TTC549 (cell line): ENCODE data around the gene SLC26A3.

Experiments
- FAIRE-seq: peaks from 2 replicates; lab custom pipeline; 2012; peaks lifted over from hg19 to GRCh38; lab: Jason Lieb, UNC

The SLC26A3 gene

DNA sequence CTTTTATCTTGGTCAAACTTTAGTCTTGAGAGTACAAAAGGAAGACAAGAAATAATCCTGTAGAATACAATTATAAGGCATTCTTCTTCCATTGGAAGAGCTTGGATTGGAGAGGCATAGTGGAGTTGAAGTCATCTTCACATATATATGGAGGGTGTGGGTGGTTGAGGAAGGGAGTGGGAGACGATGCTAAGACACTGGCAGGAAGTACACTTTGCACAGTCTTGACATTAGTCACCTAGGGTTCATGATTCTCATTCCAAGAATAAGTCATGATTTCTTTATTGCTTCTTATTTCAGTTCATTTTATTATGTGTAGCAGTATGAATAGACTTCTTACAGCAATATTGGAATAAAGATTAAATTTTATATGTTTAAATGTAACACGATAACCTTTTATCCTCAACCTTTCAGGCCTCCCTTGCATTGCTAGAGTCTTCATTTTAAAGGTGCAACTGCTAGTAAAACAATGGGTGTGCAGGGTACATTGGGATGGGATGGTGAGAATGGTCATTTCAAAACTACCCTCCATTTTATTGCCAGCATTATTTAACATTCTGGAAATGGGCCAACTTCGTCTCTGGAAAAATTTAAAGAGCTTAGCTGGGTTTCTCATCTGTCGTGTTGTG is 12.3 kb upstream of the SLC26A3 start:
- FAIRE-seq = no peak

DNA sequence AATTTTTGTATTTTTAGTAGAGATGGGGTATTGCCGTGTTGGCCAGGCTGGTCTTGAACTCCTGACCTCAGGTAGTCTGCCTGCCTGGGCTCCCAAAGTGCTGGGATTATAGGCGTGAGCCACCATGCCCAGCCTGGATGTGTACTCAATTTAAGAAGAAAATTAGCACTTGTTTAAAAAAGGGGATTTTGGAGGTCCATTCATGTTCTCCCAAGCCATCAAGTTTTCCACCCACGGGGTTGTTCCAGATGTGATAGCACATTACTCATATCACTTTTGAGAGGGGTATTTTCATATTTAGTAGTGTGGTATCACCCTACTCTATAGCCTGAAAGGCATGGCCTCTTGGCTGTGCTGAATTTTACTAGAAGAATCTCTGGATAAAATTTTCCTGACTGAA is 10.5 kb upstream of the SLC26A3 start:
- no peak for FAIRE-seq

DNA sequence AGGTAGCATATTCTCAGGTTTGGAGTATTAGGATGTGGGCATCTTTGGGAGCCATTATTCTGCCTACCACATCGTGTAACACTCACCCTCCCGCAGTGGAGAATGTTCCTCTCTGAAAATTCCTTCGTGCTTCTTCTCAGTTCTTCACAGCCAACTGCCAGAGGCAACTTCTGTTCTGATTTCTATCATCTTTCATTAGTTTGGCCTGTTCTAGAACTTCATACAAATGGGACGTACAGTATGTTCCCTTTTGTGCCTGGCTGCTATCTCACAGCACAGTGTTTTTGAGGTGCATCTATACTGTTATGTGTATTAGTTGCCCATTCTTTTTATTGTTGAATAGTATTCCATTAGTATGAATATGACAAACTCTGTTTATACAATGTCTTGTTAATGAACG is 8.9 kb upstream of the SLC26A3 start:
- FAIRE-seq = no peak

DNA sequence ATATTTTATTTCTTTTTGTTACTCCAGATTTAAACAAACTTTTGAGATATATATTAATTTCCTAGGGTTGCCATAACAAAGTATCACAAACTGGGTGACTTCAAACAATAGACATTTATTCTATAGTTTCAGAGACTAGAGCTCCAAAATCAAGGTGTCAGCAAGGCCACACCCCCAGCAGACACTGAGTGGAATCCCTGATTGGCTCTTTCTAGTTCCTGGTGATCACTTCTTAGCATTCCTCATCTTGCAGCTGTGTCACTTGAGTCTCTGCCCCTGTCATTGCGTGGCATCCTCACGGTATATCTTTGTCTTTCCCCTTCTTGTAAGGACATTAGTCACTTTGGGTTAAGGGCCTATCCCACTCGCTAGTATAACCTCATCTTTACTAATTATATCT is 7.6 kb upstream of the SLC26A3 start:
- no peak for FAIRE-seq

DNA sequence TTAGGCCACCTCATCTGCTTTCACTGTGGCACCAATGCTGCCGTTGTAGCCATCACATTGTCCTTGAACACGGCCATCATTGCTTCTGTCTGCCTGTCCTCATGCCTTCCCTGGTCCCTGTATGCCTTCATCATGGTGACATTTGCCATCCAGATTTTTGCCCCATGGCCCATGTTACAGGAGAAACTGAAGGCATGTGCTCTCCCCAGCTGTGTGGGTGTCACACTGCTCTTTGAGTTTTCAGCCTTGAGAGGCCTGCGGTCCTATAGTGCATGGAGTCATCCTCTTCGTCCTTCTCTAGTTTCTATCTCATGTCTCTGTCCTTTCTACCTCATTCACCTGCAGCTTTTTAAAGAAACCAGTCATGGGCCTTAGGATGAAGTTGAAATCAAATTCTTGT is 6.2 kb upstream of the SLC26A3 start:
- no peak for FAIRE-seq

DNA sequence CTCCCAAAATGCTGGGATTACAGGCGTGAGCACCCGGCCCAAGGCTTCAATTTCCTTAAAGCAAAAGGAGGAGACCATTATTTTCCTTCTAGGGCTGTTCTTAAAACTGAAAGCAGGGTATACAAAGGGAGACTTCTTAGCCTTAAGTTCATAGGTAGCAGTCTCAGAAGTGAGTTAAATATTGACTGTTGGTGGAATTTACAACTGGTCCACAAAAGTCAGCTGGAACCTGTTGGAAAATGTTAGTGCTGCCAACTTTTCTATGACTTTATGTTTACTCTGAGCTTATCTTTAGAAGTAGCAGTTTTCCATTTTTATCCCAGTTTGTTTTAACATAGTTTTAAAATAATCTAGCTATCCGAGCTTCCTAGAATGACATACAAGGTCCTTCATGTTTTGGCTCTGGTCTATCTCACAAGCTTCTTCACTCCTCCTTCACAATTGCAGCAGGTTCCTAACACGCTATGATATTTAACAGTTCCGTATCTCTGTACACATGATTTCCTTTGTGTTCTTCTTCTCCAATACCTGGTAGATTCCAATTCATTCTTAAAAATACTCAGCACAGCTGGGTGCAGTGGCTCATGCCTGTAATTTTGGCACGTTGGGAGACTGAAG is 3.3 kb downstream of the SLC26A3 start:
- FAIRE-seq = no peak

DNA sequence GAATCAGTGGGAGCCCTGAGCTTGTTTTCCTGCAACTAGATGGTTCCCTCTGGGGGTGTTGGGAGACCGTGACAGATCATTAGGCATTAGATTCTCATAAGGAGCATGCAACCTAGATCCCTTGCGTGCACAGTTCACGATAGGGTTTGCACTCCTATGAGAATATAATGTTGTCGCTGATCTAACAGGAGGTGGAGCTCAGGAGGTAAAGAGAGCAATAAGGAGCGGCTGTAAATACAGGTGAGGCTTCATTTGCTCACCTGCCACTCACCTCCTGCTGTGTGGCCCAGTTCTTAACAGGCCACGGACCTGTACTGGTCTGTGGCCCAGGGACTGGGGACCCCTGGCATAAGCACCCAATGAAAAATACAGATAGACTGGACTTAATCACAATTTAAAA is 10.7 kb downstream of the SLC26A3 start:
- no peak for FAIRE-seq

DNA sequence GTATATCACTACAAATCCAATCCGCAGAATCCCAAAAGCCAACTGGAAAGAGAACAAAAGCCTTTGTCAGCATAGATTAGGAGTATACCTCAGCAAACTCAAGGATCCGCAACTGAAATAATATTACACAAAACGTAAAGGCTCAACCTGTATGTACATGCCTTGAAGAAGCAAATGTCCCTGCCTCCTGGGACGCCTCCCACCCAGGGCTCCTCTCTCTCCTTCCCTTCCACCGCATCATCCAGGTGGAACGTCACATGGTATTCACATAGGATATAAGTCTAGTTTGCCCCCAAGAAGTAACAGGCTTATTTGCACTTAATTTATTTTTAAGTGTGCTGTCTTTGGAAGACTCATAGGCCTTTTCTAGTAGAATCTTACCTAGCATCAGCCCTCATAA is 13.4 kb downstream of the SLC26A3 start:
- FAIRE-seq = no peak

DNA sequence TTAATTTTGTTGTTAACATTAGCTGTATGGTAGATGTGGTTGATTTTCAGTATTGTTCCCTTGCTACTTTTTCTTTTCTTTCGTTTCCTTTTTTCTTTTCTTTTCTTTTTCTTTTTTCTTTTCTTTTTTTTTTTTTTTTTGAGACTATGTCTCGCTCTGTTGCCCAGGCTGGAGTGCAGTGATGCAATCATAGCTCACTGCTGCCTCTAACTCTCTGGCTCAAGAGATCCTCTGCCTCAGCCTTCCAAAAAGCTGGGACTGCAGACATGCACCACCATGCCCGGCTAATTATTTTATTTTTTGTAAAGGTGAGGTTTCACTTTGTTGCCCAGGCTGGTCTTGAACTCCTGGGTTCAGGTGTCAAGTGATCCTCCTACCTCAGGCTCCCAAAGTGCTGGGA is 14.4 kb downstream of the SLC26A3 start:
- no peak for FAIRE-seq

DNA sequence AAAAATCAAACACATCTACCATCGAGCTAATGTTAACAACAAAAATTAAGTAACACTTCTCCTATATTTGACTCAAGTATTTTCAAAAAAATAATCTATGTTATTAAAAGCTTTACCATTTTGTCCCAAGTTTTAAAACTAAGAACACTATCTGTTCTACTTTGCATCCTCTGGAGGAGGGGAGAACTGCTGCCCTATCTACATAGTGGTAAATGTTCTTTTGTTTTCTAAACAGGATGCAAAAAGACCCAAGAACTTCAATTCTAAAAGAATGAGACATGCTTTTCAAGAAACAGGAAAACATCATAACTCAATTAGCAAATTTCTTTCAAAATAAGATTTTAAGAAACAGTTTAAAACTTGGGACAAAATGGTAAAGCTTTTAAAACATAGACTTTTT is 14.8 kb downstream of the SLC26A3 start:
- no peak for FAIRE-seq

DNA sequence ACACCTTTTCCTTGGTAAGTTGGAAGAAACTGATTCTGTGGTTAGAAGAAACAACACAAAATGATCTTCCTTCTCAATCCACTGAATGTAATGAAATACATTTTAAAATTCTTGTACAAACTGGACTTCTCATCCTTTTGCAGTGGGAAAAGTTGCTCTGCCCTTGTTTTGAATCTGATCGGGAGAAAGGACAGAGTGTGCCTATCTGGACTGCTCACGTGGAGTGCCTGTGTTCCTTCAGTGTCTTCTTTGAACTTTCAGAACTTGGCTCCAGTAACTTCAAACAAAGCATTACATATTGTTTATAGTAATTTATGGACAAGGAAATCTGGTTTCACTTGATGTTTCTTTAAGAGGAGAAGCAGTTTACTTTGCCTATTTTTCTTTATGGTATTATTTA is 17.1 kb downstream of the SLC26A3 start:
- no peak for FAIRE-seq

DNA sequence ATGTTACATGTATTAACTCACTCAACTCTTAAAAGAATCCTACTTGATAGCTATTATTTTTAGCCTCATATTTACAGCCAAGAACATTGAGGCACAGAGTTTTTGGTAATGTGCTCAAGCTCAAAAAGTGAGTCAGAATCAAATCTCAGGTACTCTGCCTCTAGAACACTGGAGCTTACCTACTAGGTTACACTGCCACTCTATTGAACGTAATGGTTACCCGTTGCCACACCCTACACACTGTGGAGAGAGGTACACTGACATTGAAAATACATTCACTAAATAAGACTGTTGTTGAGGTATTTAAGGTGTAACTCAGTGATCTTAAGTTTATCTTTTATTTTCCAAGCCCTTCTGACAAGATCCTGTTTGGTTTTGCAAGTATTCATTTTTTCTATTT is 17.9 kb downstream of the SLC26A3 start:
- no peak for FAIRE-seq

DNA sequence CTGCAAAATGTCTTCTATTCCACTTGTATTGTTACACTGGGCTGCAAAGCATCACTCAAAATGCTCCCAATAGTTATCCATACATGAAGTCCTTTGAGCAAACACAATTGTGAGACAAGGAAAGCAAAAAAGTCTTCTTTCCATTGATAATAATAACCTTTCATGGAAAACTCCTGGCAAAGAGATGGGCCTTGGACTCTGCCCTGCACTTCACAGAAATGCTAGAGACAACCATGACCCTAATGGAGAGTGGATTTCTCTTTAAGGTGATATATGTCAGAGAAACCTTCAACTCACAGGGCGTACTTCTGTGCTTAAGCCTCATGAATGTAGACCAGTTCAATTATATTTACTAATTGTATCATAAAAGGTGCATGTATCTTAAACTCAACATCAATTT is 19.4 kb downstream of the SLC26A3 start:
- no peak for FAIRE-seq

DNA sequence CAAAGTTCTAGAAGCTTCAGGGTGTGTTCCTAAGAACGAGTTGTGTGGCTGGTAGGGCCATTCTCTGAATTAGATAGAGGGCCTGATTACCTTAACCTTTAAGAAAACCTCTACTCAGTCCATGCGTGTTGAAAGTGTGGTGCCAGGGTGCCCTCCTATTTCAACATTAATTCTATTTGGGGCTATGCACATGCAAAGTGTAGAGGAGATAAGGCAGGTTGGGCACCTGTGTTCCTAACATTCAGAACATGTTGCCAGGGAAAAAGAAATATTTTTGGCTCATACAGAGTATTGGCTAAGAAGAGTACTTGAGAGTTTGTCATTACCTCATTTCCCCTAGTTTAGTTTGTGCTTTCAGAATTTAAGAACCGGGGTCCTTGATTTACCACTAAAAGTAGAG is 20.6 kb downstream of the SLC26A3 start:
- no peak for FAIRE-seq

DNA sequence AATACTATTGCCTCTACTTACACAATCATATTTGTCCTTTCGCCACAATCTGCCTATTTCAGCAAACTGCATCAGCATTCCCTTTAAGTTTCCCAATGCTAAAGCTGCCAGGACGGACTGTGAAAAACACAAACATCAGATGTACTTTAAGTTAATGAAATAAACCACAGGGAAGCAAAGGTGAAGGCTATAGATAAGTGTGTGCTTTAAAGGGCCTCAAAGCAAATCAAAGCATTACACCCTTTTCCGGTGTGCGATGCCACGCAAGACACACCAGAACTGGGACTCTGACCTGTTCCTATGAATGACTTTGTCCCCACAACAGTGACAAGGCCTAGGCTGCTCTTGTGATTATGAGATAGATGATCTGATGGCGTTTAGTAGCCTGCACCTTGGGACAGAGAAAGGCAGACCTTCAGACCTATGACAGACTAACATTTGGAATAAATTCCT is 23.4 kb downstream of the SLC26A3 start:
- no peak for FAIRE-seq

DNA sequence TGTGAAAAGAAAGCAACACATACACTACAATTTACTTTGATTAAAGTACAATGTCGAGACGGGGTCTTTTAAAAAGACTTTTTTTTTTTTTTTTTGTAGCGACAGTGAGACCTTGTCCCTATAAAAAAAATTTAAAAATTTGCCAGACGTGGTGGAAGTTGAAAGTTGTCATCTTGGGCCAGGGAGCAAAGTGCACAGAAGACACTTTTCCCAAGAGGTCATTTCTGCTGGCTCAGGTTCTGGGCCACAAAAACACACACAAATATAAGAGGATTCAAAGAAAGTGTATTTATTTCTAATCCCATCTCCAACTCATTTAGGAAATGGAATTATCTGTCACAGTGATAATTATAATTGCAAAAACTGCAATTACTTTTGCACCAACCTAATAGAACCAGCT is 24.7 kb downstream of the SLC26A3 start:
- no peak for FAIRE-seq

DNA sequence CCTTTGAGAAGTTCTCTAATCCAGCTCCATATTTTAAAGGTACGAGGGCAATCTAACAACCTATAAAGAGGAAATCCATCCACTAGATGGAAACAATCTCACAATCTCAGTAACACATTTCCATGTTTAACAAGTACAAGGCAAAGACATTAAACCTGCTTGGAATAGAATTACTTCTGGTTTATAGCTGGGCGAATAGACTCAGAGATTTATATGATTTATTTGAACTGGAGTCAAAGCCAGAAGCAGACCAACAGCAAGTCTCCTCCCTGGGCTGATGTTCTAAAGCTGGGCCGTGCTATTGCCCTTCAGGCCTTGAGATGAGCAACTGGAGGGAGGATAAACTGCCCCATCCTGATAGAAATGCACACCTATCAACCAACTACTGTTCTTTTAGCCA is 25.3 kb downstream of the SLC26A3 start:
- no peak for FAIRE-seq

DNA sequence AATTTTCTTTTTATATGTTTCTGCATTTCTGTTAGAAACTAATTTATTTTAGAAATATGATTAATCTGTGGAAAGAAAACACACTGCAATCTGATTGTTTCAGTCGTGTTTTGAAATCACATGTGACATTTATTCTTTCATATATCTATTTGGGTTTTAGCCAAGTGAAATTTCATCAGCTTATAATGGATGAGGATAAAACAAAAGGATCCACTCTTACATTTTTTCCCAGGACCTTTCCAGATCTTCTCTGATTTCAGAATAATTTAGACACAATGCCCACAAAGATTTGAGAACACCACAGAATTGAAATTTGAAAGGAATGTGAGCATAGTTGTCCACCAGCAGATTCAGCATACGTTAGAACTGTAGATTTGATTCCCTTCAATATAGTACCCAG is 30.0 kb downstream of the SLC26A3 start:
- no peak for FAIRE-seq

DNA sequence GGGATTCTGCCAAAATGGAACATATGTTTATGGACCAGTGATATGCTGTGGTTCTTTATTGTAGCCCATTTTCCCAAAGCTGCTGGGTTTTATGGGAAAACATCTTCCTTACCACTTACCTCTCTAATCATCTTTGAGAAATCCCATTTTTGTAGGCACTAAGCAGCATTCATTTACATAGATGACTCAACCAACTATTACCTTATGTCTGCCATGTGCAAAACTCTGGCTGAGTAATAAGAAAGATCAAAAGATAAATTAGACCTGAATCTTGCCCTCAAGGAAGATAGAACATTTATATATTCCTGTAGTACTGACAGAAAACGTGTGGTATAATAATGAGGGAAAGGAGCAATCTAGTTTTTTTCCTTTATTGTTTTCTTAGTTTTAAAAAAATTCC is 34.8 kb downstream of the SLC26A3 start:
- FAIRE-seq = no peak

DNA sequence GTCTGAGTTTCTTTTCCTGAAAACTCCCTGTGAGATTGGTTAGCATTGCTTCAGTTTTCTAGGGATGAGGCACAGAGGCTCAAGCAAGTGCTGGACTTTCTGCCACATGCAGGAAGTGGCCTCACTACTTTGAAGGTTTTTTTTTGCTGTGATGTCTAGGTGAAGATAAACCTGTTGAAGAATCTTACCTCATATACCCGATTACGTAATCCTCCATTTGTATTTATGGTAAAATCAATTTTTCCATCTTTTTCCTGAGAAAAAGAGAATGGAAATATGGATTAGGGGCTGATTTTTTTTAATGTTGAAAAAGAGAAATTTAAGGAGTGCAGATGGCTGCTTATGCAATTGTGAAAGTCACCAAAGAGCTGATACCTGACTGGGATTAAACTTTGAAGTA is 35.6 kb downstream of the SLC26A3 start:
- no peak for FAIRE-seq

DNA sequence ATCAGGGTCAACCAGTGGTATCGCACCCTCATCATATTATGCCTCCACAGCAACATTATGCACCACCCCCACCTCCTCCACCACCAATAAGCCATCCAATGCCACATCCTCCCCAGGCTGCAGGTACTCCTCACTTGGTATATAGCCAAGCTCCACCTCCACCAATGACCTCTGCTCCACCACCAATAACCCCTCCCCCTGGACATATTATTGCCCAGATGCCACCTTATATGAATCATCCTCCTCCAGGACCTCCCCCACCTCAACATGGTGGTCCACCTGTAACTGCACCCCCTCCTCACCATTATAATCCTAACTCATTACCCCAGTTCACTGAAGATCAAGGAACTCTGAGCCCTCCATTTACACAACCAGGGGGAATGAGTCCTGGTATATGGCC is 44.4 kb downstream of the SLC26A3 start:
- FAIRE-seq = no peak

DNA sequence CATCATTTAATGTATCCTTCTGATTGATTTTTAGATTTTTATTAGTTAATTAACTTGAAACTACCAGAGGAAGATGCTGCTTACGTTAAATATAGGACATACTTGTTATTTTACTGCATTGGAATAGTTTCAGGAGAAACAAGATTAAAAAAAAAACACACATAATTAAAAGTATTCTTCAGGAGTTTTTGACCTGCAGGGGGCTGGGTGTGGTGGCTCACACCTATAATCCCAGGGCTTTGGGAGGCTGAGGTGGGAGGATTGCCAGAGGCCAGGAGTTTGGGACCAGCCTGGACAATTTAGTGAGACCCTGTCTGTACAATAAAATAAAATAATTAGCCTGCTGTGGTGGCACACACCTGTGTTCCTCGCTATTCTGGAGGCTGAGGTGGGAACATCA is 48.4 kb downstream of the SLC26A3 start:
- FAIRE-seq = no peak

DNA sequence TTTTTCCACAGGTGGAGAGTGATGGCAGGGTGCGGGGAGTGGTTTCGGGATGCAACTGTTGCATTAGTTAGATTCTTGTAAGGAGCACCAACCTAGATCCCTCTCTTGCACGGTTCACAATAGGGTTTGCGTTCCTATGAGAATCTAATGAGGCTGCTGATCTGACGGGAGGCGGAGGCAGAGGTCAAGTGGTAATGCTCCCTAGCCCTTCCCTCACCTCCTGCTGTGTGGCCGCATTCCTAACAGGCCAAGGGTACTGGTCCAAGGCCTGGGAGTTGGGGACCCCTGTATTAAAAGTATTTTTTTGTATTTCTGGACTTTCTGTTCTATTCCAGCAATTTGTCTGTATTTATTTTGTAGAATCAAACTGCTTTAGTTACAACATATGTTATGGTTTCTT is 51.9 kb downstream of the SLC26A3 start:
- FAIRE-seq = no peak

DNA sequence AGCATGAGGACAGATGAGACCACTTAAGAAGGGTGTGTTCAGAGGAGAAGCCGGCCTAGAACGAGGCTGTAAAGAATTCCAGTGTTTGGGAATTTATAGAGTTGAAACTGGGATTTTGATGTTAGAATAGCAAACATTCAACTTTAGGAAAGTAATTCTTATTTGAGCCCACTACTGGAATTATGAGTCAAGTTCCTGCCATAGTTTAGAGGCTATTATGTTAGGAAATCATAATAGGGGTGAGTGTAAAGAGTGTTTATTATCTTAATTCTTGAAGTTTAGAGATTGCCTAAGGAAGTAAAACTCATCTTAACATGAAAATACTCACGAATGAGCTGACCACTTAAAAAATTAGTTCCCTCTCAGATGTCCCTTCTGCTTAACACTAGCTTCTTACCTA is 57.0 kb downstream of the SLC26A3 start:
- no peak for FAIRE-seq

DNA sequence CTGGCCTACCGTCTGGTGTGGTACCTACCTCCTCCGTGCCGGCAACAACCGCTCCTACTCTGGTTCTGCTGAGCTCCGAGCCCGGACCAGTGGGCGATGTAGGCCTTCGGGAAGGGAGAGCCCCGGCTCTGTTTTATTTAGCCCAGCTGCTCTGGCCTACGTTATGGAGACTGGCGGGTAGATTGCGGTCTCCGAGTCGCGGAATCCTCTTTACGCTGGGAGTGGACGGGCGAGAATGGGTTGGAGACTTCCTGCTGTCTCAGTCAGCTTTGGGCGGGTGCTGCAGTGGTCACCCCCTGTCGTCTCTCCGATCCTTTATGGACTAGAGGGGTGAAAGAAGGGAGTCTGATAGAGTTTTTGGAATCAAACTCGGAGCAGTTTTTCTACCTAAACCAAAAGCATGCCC is 58.7 kb downstream of the SLC26A3 start:
- no peak for FAIRE-seq
